Heart left ventricle (tissue), 13 donors: ENCODE results near the gene CENPC.

ENCODE experiments used
- CTCF ChIP-seq, 12 donors: fragments of 200-600 bp; sonication (generic) in 4 of 12; IDR thresholded peaks; one replicate each; pipeline versions ENCODE4 v1.5.0 to v1.8.0; 2018 to 2022; ENCODE audit warnings: antibody characterized with exemption in 12 of 12, mild to moderate bottlenecking in 5 of 12
- POLR2A ChIP-seq, 2 donors: fragments of 450-650 bp; IDR thresholded peaks; one replicate each; pipeline ENCODE4 v1.6.1; 2017; ENCODE audit warnings: antibody characterized with exemption in 2 of 2, mild to moderate bottlenecking in 2 of 2, moderate library complexity in 2 of 2
- donor health status: ischemic (EF 13 %, LVEDD 7.1; RV severe dilation, severe dysfunction).
- donor health status: DM: no; HTN: yes; CAD: no.
- donor health status: DM: no; HTN: no; CAD: no.
- donor health status: ischemic (EF 25% LVEDD 6.9; RV normal size, moderate dysfunction).
- donor health status: ischemic (EF 25% LVEDD 5.7; RV mildly dilated, moderate dysfunction).
- donor health status: ischemic (EF 35%, LVEDD 5.7; RV mildly dilated, moderate dysfunction).
- donor health status: nonischemic (EF 11% LVEDD 7.7; RV severe dilation, severe dysfunction).
- donor health status: DM: yes; HTN: yes; CAD: no.
- donor health status: PGD.
- donor health status: ischemic (EF 29% LVEDD 5.4; RV normal size, mild dysfunction).
- donor health status: nonischemic (EF 23%, LVEDD 6.1; RV moderate dilation, normal function).

DNA sequence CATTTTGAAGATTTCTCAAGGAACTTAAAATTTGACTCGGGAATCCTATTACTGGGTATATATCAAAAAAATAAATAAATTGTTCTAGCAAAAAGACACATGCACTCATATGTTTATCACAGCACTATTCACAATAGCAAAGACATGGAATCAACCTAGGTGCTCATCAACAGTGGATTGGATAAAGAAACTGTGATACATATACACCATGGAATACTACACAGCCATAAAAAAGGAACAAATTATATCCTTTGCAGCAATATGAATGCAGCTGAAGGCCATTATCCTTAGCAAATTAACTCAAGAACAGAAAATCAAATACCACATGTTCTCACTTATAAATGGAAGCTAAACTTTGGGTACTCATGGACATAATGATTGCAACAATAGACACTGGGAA lies 97.4 kb downstream of the CENPC start:
- TF ChIP-seq CTCF (IDR thresholded peaks at IDR 0.05) (no peak), POLR2A (IDR thresholded peaks at IDR 0.05) (no peak)
